Calu3 (cell line): ENCODE measurements around the gene MRPL58. TPM values are rescaled to one million over a fixed set of nuclear protein-coding genes. Genes with fewer than 3 reads are reported as not detected.

Experiments
- BruUV-seq: library from RNA; stranded (reverse); fragments of 400-500 nt; replicated peaks from 2 replicates; lab custom pipeline; 2021; lab: Mats Ljungman, UMichigan
- CTCF ChIA-PET: fragments of 300-600 bp; sonication (Branson Sonifier 250); formaldehyde crosslinking; loops from one replicate; lab custom pipeline; 2022; ENCODE audit warnings: antibody characterized with exemption; lab: Charles Lee
- DNase-seq: peaks from one replicate; pipeline ENCODE4 v3.0.0; 2022
- H3K27ac Mint-ChIP-seq: one replicate; pipeline ENCODE4 v1.8.0; 2022; ENCODE audit warnings: mixed read lengths; ENCODE audit not compliant: unreplicated experiment
- H3K27me3 Mint-ChIP-seq: one replicate; pipeline ENCODE4 v1.8.0; 2022; ENCODE audit warnings: mixed read lengths; ENCODE audit not compliant: unreplicated experiment
- H3K36me3 Mint-ChIP-seq: one replicate; pipeline ENCODE4 v1.8.0; 2022; ENCODE audit warnings: mild to moderate bottlenecking, moderate library complexity, mixed read lengths; ENCODE audit not compliant: insufficient read depth, unreplicated experiment
- H3K4me1 Mint-ChIP-seq: one replicate; pipeline ENCODE4 v1.8.0; 2022; ENCODE audit warnings: mild to moderate bottlenecking, low read depth, mixed read lengths; ENCODE audit not compliant: unreplicated experiment
- H3K4me3 Mint-ChIP-seq: one replicate; pipeline ENCODE4 v1.8.0; 2022; ENCODE audit warnings: mild to moderate bottlenecking, low read depth, moderate library complexity, mixed read lengths; ENCODE audit not compliant: unreplicated experiment
- H3K9me3 Mint-ChIP-seq: one replicate; pipeline ENCODE4 v1.8.0; 2022; ENCODE audit warnings: low read depth, mixed read lengths; ENCODE audit not compliant: unreplicated experiment
- CTCF ChIP-seq: fragments of 200-600 bp; IDR thresholded peaks from one replicate; pipeline ENCODE4 v1.8.0; 2022; ENCODE audit warnings: antibody characterized with exemption; ENCODE audit not compliant: unreplicated experiment
- intact Hi-C: fragments of 100-400 bp; cut with micrococcal nuclease; formaldehyde crosslinking; loops from one replicate; pipeline ENCODE4 v1.10.0; 2022; ENCODE audit not compliant: unreplicated experiment
- total RNA-seq: library from RNA; stranded (reverse); gene quantifications from 2 replicates; pipeline ENCODE4 v1.2.3, GENCODE V29; 2022

MRPL58 gene
- total RNA-seq, 1 experiment from 2014 or later, result 49.0 TPM

- Mint-ChIP-seq H3K36me3 (peaks cover 47% of the 10 kb centered on the region), H3K9me3 (no peaks in the 10 kb centered on the region), H3K4me1 (peaks cover 40% of the 10 kb centered on the region), H3K27ac (peak overlapping the region; percentile 74), H3K4me3 (peak overlapping the region; percentile 97), H3K27me3 (no peaks in the 10 kb centered on the region)
- CTCF ChIA-PET, result interaction anchor here (0.6 to 3.9 kb wide), 15 partner anchors 16 to 160 kb away, joined by 3 to 38 read pairs (median 4); partner anchors contain the start of genes ARMC7, CDR2L and HID1
- no TSS peak for BruUV-seq
- DNase-seq, result peak; percentile 13
- no peak for TF ChIP-seq CTCF
- intact Hi-C loops, result loop anchor here (5.0 kb wide), 1 partner anchor 49 kb away; no protein-coding TSS in a partner anchor
Observed at GRCh38 chr17:75011401-75012095, 922 bp upstream of the MRPL58 start.

GRCh38 chr17:75012096-75012345, 449 bp upstream of the MRPL58 start:
- H3K27ac Mint-ChIP-seq, result peak overlapping the region; percentile 74
- TSS peak; percentile 69 for BruUV-seq
- peak overlapping the region; percentile 97 for H3K4me3 Mint-ChIP-seq
- no peak for DNase-seq
- CTCF ChIA-PET, result interaction anchor here (0.8 to 3.9 kb wide), 14 partner anchors 13 to 160 kb away, joined by 3 to 38 read pairs (median 4); partner anchors contain the start of genes ARMC7, CDR2L and HID1
- TF ChIP-seq CTCF, result no peak
- intact Hi-C loops, result loop anchor here (5.0 kb wide), 1 partner anchor 50 kb away; no protein-coding TSS in a partner anchor
- H3K9me3 Mint-ChIP-seq, result no peaks in the 10 kb centered on the region
- no peaks in the 10 kb centered on the region for H3K27me3 Mint-ChIP-seq
- H3K36me3 Mint-ChIP-seq, result peaks cover 42% of the 10 kb centered on the region
- peaks cover 40% of the 10 kb centered on the region for H3K4me1 Mint-ChIP-seq

- no peaks in the 10 kb centered on the region for H3K27me3 Mint-ChIP-seq
- H3K9me3 Mint-ChIP-seq, result no peaks in the 10 kb centered on the region
- intact Hi-C loops, result loop anchor here (5.0 kb wide), 1 partner anchor 51 kb away; no protein-coding TSS in a partner anchor
- H3K36me3 Mint-ChIP-seq, result peaks cover 42% of the 10 kb centered on the region
- no peak for TF ChIP-seq CTCF
- H3K27ac Mint-ChIP-seq, result peak overlapping the region; percentile 74
- CTCF ChIA-PET, result interaction anchor here (0.7 to 3.9 kb wide), 15 partner anchors 14 to 277 kb away, joined by 3 to 38 read pairs (median 4); partner anchors contain the start of genes ARMC7, CDR2L and HID1
- DNase-seq, result no peak
- H3K4me1 Mint-ChIP-seq, result peaks cover 40% of the 10 kb centered on the region
- TSS peak; percentile 81 for BruUV-seq
- peak overlapping the region; percentile 97 for H3K4me3 Mint-ChIP-seq
Observed at GRCh38 chr17:75013092-75013559, 656 bp downstream of the MRPL58 start.

GRCh38 chr17:75019146-75019545, 6.7 kb downstream of the MRPL58 start:
- Mint-ChIP-seq H3K27ac (no peak overlapping the region), H3K4me3 (no peak overlapping the region), H3K4me1 (peaks cover 2% of the 10 kb centered on the region), H3K36me3 (peaks cover 19% of the 10 kb centered on the region), H3K27me3 (no peaks in the 10 kb centered on the region), H3K9me3 (no peaks in the 10 kb centered on the region)
- intact Hi-C loops, result no loop called here
- DNase-seq, result no peak
- CTCF ChIA-PET, result no interaction called here
- no peak for TF ChIP-seq CTCF
- BruUV-seq, result no TSS peak
